HL-60/S4 (cell line): ENCODE data around the gene SPIC.
"Not testable (repeated sequence)": the region's sequence is repeated elsewhere in the genome, so short reads cannot be mapped to it uniquely, and the experiment has no call there.

ENCODE experiments used
- in situ Hi-C: fragments of 300-500 bp; cut with MboI; formaldehyde crosslinking; loops from 2 replicates; pipeline ENCODE4 v1.14.3; 2022; ENCODE audit warnings: low sequenced_read_pairs

SPIC gene

DNA sequence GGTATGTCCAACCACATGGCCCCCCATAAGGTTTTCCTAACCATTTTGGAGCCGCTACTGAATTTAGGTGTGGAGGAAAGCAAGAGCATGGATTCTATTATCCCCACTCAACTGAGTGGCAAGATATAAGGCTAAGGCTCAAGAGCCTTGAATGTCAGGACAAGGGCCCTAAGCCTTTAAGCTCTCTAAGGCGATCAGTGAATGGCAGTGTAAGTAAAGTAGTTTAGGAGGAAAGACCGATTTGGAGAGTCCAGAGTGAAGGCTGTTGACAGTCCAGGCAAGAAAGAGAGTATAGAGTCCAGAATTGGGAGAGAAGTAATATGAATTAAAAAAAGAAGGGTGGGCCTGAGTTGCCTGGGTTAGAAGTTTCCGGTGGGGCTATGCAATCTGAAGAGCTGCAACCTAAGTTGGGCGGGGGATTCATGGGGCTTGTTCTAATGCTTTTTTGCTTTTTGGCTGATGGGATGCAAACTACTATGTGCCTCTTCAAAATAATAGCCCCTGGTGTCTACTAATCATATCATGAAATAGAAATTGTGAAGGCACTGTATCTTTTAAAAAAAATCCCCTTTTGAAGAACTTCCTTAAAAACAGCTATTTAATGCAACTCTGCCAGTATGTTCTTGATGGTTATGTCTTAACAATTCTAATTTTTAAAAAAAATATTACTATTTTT, at the start of gene SPIC:
Gene SPIC (plus strand): TSS at position 626 of the 676 bp plus-strand sequence. CDS start 1,569 bp downstream, outside the sequence.
- in situ Hi-C loops, result no loop called here

DNA sequence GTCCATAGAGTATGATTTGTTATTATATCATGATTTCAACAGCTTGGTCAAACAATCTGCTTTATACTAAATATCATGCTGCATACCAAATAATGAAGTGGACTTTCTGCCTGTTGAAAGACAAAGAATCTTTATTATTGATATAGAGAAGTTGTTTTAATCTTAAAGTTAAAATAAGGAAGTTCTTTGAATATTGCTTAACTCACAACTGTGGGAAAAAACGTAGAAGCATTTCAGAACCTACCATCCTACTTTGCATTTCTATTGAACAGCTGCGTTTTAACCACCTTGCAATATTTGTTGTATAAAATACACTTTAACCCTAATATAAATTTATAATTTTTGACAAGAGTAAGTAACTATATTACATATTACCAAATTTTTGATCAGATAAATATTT, 44.7 kb upstream of the SPIC start:
- in situ Hi-C loops, result no loop called here

DNA sequence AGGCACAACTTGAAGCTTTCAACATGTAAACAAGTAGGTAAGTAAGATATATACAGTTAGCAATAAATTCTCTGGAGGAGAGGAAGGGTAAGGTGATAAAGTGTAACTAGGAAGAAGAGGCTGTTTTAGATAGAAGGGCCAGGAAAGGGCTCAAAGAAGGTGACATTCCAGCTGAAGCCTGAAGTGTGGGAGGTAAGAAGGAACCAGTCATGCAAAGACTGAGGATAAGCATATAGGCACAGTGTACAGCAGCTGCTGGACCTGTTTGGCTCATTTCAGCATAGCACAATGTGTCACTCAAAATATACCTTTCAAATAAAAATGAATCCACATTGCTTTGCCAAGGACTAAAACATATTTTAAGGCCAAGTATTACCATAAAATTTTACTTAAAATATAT, 39.0 kb upstream of the SPIC start:
- in situ Hi-C loops, result no loop called here

DNA sequence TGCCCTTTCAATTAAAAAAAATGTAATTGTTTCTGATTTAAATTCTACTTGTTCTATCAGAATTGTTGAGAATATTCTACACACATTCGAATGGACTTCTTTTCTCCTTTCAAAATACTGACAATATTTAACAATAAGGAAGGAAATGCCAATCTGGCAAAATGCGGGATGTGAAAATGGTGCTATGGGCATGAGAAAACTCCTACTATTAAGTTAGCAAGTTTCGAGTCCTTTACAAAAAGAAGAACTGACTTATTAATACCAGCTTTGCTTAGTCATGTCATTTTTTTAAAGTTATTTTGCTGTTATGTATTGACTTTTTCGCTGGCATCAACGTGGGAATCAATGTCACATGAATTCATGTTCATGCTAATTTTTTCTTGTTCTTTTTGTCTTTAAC, 35.9 kb upstream of the SPIC start:
- in situ Hi-C loops, result no loop called here

DNA sequence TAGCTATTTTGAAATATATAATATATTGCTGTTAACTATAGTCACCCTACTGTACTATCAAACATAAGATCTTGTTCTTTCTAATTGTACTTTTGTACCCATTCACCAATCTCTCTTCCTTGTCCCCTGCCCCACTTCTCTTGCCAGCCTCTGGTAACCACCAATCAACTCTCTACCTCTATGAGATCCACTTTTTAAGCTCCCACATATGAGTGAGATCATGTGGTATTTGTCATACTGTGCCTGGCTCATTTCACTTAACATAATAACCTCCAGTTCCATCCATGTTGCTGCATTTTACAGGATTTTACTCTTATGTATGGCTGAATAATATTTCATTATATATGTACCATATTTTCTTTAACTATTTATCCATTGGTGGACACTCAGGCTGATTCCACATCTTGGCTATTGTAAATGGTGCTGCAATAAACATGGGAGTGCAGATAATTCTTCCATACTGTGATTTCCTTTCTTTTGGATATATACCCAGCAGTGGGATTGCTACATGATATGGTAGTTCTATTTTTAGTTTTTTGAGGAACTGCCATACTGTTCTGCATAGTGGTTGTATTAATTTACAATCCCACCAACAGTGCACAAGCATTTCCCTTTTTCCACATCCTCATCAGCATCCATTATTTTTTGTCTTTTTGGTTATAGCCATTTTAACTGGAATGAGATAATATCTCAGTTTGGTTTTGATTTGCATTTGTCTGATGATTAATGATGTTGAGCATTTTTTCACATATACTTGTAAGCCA, 33.5 kb upstream of the SPIC start:
- in situ Hi-C loops, result no loop called here

DNA sequence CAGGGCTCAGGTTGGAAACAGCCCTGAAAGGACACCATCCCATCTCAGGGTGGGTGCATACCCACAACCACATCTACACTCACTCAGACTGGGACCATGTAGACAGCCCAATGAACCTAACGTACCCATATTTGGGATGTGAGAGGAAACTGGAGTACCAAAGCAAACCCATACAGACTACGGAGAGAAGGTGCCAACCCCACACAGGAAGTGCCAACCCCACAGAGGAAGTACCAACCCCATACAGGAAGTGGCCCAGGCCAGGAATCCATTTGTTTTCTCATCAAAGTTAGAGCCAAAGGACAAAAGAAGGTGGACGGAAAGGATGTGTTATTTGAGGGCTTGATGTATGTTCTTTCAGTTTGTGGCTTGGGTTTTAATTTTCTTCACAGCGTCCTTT, 19.5 kb upstream of the SPIC start:
- in situ Hi-C loops, result no loop called here

DNA sequence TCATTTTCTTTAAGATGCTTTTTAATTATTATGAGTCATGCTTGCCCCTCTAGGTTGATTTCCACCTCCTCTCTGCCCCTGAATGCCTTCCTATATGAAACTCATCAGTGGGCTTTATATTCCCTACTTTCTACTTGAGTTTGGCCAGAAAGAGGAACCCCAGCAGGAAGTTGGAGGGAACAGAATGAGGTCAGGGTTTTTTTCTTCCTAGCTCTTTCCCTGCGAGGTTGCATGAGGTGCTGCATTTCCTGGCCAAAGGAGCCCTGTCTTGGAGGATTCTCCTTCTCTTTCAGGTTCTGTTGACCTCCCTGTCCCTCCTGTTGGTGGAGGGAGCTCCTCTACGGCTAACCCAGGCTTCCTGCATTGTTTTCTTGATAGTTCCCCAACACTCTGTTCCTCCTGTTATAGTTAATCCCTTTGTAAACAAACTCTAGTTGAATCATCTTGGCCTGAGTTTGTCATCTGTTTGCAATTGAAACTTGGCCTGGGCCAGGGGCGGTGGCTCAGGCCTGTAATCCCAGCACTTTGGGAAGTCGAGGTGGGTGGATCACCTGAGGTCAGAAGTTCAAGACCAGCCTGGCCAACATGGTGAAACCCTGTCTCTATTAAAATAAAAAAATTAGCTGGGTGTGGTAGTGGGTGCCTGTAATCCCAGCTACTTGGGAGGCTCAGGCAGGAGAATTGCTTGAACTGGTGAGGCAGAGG, 15.3 kb upstream of the SPIC start:
- in situ Hi-C loops, result no loop called here

DNA sequence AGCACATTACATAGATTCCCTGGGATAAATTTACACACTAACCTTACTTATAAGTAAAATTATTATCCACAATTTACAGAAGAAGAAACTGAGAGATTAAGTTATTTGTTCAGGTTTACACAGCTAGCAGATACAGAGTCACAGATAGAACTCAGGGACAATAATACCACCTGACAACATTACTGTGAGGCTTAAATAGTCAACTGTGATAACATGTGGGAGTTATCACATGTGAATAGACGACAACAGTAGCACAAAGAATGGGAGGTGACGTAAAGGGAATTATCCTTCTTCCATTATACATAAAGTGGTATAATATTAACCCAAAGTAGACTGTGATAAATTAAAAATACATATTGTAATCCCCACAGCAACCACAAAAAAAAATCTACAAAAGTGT, 6.2 kb upstream of the SPIC start:
- in situ Hi-C loops, result no loop called here

DNA sequence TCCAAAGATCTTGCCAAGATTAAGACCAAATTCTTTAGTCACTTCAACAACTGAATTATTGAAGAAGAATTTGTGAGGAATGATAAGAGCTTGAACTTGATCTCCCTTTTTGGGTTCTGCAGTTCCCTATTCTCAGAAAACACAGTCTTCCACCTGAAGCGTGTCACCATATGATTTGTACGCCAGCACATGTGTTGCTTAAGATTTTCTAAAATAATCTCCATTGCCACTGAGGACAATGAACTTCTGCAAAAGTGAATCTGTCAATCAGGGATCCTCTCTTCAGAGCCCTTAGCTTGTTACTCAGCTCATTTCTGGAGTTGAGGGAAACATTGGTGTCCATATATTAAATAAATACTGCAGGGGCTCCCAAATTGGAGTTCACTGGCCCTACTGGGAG, 4.2 kb upstream of the SPIC start:
- in situ Hi-C loops, result no loop called here

DNA sequence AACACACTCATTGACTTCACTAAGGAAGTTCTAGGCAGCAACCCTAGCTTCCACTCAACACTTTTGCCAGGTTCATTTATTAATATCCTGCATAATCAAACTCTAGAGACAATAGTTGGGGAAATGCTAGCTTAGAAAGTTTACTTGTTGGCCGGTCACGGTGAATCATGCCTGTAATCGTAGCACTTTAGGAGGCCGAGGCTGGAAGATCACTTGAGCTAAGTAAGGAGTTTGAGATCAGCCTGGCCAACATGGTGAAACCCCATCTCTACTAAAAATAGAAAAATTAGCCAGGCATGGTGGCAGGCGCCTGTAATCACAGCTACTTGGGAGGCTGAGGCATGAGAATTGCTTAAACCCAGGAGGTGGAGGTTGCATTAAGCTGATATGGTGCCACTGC, 3.3 kb upstream of the SPIC start:
- in situ Hi-C loops, result not testable (repeated sequence)

DNA sequence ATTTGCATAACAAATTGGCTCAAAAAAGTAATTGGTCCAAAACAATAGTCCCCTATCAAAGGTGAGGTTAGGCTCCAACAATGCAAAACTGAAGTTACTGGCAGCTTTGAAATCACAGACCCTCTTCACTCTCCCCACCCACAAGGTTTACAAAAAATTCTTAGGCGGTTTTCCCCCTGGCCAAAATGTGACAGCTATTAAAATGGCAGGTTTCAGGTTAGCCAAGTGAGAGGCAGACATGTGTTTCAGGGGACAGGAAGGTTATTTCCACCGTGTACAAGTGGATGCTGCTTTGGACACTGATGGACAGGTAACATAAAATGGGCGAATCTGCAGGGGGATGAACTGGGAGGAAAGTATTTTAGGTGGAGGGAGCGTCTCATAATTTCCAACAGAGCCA, 888 bp upstream of the SPIC start:
- in situ Hi-C loops, result no loop called here

DNA sequence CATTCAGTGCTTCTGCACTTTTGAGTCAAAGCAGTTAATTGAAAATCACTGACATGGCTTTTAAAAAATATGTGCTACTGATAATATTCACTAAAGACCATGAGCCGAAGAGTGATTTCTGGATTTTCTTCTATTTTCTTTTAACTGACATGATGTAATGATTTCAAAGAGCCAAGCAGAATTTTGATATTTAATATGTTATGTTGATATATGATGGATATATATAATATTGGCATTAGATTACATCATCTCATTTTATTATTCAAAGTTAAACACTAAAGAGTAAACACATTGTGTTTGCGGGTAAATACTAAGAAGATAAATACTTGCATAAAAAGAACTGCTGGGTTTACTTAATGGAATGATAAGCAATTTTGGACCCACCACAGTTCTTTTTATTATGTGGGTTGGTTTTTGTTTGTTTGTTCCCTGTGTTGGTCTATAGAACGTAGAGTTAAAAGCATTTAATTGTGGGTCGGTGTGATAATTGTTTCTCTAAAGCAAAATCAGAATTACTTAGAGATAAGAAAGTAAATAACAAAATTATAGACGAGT, 692 bp downstream of the SPIC start:
- in situ Hi-C loops, result no loop called here

DNA sequence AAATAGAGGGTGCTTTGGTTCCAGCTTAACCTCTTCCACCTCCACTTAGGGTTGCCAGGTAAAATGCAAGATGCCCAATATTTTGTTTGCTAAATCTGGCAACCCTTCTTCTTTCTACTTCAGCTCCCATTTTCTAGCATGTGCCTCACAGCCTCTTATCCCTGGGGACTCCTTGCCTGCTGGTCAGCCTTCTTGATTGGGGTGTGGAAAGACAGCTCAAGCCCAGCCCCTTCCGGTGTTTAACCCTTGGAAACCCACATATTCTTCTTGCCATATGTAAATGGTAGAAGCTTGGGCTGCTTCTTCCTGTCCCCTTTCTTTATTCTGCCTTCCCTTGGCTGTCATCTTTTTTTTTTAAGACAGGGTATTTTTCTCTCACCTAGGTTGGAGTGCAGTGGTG, 5.7 kb downstream of the SPIC start:
- in situ Hi-C loops, result no loop called here

DNA sequence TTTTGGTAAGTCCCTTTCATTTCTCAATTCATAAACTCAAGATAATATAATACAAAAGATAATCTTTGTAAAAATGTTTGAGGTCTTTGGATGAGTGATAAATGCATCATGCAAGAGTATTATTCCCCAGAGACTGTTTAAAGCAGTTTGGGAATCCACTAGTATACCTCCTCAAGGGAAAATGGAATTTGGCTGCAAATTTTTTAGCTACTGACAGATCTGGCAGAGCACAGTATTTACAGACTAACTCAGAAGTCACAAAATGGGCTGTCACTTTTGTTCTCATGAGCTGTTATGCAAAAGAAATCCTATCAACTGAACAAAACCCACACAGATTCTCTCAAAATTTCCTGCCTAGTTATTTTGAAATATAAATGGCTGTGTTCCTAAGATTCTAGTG, 9.9 kb downstream of the SPIC start:
- in situ Hi-C loops, result no loop called here

DNA sequence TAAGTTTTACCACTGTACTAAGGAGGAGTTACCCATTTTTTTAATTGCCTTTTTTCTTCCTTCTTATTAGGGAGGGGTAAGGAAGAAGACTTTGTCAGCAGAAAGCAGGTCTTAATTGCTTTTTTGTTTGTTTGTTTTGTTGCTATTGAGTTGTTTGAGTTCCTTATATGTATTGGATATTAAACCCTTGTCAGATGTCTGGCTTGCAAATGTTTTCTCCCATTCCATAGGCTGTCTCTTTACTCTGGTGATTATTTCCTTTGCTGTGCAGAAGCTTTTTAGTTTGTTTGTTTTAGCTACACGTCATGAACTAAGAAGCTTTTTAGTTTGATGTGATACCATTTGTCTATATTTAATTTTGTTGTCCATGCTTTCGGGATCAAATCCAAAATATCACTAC, 13.3 kb downstream of the SPIC start:
- in situ Hi-C loops, result no loop called here

DNA sequence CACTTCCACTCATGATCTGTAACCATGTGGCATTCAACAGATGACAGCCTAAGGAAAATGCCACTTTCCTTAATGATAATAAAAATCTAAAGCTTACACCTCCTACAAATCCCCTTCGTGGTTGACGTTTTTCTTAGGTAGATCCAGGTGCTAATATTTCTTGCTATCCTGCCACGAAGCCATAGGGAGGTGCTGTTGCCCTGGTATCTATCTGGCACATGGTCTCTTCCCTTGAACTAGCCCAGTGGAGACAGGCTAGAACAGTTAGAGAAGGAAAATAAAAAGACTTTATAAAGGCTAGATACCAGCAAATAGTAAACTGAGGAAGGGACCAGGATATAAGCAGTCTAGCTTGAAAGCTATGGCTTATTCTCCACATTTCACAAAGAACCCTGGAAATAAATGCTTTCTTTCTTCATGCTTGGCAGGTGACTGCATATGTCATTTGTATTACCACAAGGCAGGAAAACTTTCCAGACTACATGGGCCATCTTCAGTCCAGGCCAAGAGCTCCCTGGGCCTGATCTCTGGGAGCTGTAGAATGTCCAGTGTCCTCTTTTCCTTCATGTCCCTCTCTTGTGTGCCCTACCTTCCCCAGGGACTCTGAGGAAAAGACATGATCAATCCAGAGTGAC, 15.3 kb downstream of the SPIC start:
- in situ Hi-C loops, result no loop called here

DNA sequence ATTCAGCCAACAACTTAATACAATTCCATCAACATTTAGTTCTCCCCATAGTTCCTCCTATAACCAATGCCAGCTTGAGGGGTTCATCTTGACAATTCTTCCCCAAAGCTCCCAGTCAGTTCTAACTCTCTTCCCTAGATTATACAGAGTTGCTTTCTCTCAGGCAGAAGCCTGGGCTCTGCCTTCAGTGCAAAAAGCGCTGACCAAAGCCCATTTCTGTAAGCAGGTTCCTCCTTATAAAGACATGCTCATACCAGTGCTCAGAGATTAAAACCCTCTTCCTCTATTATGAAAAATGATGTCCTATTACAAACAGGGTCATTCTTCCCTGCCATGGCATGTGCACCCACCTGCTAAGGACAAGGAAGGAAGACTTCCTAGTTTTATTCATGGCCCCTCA, 16.2 kb downstream of the SPIC start:
- in situ Hi-C loops, result no loop called here

DNA sequence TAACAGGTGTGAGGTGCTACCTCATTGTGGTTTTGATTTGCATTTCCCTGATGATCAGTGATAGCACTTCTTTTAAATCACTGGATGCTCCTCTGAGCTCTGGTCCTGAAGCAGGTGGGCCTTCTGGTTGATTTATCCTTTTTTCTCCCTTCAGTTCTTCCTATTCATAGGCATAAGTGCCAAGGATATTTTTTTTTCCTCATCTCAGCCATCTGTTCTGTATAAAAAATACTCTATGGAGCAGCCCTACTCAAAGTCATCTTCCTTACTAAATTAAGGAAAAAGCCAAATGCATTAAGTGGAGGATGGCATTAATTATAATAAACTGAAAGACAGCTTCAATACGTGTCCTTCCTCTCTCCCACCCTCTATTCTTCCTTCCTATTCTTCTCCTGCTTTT, 18.4 kb downstream of the SPIC start:
- in situ Hi-C loops, result no loop called here

DNA sequence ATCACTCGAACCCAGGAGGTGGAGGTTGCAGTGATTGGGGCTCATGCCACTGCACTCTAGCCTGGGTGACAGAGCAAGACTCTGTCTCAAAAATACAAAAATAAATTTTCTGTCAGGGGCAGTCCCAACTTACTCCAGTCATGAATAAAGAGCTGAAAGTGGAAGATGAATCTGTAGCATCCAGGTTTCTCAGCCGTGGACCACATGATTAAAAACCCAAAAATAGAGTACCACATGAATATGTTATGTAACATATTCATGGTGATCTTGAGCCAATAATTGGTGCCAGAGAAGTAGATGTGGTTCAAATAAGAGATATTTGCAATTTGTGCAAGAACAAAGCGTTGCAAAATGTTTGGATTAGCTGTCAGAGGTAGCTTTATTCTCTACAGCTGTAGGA, 23.1 kb downstream of the SPIC start:
- in situ Hi-C loops, result no loop called here

DNA sequence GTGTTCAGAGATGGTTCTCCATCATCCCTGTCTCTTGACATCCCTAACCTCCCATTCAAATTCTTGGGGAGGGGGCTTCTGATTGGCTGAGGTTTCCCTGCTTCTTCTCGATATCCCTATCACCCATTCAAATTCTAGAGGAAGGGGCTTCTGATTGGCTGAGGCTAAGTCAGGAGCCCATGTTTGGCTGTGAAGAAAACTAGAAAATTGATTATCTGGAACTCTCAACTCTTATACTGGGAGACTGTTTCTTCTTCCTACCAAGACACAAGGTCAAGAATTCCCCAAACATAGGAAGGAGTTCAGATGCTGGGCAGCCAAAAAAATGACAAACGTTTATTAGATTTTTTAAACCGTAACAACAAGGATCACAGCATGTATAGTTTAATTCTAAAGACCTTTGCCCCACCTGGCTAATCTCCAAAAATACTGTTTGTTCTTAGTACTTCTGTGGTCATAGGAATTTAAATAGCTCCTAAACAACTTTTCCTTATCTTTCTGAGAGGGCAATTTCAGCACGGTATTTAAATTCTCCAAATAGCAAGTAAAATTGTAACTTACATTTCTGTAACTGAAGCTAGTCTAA, 26.4 kb downstream of the SPIC start:
- in situ Hi-C loops, result no loop called here

DNA sequence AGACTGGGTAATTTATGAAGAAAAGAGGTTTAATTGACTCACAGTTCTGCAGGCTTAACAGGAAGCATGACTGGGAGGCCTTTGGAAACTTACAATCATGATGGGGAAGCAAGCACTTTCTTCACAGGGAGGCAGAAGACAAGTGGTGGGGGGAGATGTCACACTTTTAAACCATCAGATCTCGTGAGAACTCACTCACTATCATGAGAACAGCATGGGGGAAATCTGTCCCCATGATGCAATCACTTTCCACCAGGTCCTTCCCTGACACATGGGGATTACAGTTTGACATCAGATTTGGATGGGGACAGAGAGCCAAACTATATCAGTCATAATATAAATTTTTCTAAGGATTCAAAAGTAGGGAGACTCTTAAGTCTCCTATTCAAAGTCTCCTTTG, 46.0 kb downstream of the SPIC start:
- in situ Hi-C loops, result no loop called here
